A549 (cell line): Measurements from ENCODE around the gene NLGN2. TPM values are rescaled to one million over a fixed set of nuclear protein-coding genes. Genes with fewer than 3 reads are reported as not detected.
A peak's percentile ranks its signal among the peaks of the same experiment; 100 is the strongest.

Source experiments
- ATAC-seq, 2 experiments: fragments of 200-7000 bp in 1 of 2; fragments of >200 bp in 1 of 2; cut with Nextera tagmentation in 1 of 2; cut with Tn5 transposase in 1 of 2; 3 replicates each; pipeline versions ENCODE4 v1.8.0 to v1.9.1; 2018 to 2020; ENCODE audit warnings: mild to moderate bottlenecking in 1 of 2, moderate library complexity in 1 of 2
- CTCF ChIA-PET: fragments of 300-600 bp; sonication (Branson Sonifier 250); formaldehyde crosslinking; extraction: SDS; loops from one replicate; lab custom pipeline; 2021; ENCODE audit warnings: antibody characterized with exemption, inconsistent platforms; lab: Yijun Ruan, JAX
- POLR2A ChIA-PET: fragments of 350-600 bp; formaldehyde crosslinking; extraction: SDS; loops from one replicate; lab custom pipeline; 2021; ENCODE audit warnings: antibody characterized with exemption, inconsistent platforms; lab: Yijun Ruan, JAX
- DNase-seq, 2 experiments: peaks; one replicate each; pipeline versions ENCODE4 v3.0.0 to v3.0.0-alpha.2; 2011 to 2016; ENCODE audit warnings: low read depth in 1 of 2, low spot score in 1 of 2
- FAIRE-seq: peaks from 2 replicates; lab custom pipeline; 2011; peaks lifted over from hg19 to GRCh38; lab: Jason Lieb, UNC
- H3K27ac ChIP-seq, 2 experiments: fragments of >200 bp; sonication (Bioruptor Twin); formaldehyde crosslinking; 3 replicates each; pipeline ENCODE4 v1.5.1; 2016 to 2017
- H3K4me1 ChIP-seq: fragments of >200 bp; sonication (Bioruptor Twin); formaldehyde crosslinking; 3 replicates; pipeline ENCODE4 v1.6.1; 2016
- H3K4me2 ChIP-seq: fragments of >200 bp; sonication (Bioruptor Twin); formaldehyde crosslinking; 3 replicates; pipeline ENCODE4 v1.6.1; 2016
- H3K4me3 ChIP-seq: fragments of >200 bp; sonication (Bioruptor Twin); formaldehyde crosslinking; 3 replicates; pipeline ENCODE4 v1.5.1; 2016
- H3K9me3 ChIP-seq: fragments of >200 bp; sonication (Bioruptor Twin); formaldehyde crosslinking; 3 replicates; pipeline ENCODE4 v1.6.1; 2016
- ATOH8 ChIP-seq: fragments of 250-450 bp; sonication (Bioruptor Pico); IDR thresholded peaks from 2 replicates; pipeline ENCODE4 v1.5.0; 2020; ENCODE audit warnings: low read depth, mild to moderate bottlenecking, moderate library complexity
- CBX8 ChIP-seq: fragments of 200-600 bp; sonication (generic); IDR thresholded peaks from 2 replicates; pipeline ENCODE4 v1.6.1; 2016
- EHMT2 ChIP-seq: fragments of 200-600 bp; sonication (generic); IDR thresholded peaks from 2 replicates; pipeline ENCODE4 v1.6.1; 2016; ENCODE audit warnings: antibody characterized with exemption, low read depth, mild to moderate bottlenecking, moderate library complexity
- ESRRA ChIP-seq: fragments of 150-350 bp; IDR thresholded peaks from 2 replicates; pipeline ENCODE4 v1.6.1; 2014; ENCODE audit warnings: mild to moderate bottlenecking, low read length, borderline replicate concordance
- FOSL2 ChIP-seq, 2 experiments: fragments of 450-650 bp in 1 of 2; fragments of >200 bp in 1 of 2; sonication (Bioruptor Twin) in 1 of 2; formaldehyde crosslinking; IDR thresholded peaks; 2 replicates each; pipeline versions ENCODE4 v1.5.0 to v1.6.1; 2016 to 2020; ENCODE audit warnings: mild to moderate bottlenecking in 1 of 2, moderate library complexity in 1 of 2
- HES2 ChIP-seq: fragments of >200 bp; sonication (Bioruptor Twin); formaldehyde crosslinking; IDR thresholded peaks from 2 replicates; pipeline ENCODE4 v1.6.1; 2016
- JUNB ChIP-seq: fragments of >200 bp; sonication (Bioruptor Twin); formaldehyde crosslinking; IDR thresholded peaks from 2 replicates; pipeline ENCODE4 v1.6.1; 2016
- MAFK ChIP-seq: fragments of 450-650 bp; IDR thresholded peaks from 2 replicates; pipeline ENCODE4 v1.6.1; 2014; ENCODE audit not compliant: partially characterized antibody
- MAX ChIP-seq: IDR thresholded peaks from 2 replicates; pipeline ENCODE4 v1.6.1; 2012
- PBX3 ChIP-seq: IDR thresholded peaks from 2 replicates; pipeline ENCODE4 v1.6.1; 2012
- PHF8 ChIP-seq: fragments of 200-600 bp; sonication (generic); IDR thresholded peaks from 2 replicates; pipeline ENCODE4 v1.6.1; 2016; ENCODE audit warnings: low read depth, mild to moderate bottlenecking, antibody characterized with exemption, moderate library complexity, borderline replicate concordance
- POLR2AphosphoS2 ChIP-seq: conservative IDR thresholded peaks from 2 replicates; pipeline ENCODE4 v1.6.1; 2012; ENCODE audit warnings: low read length, improper control_type of control experiment, inconsistent platforms
- RAD21 ChIP-seq, 2 experiments: fragments of >200 bp in 1 of 2; sonication (Bioruptor Twin) in 1 of 2; formaldehyde crosslinking in 1 of 2; IDR thresholded peaks in 1 of 2; conservative IDR thresholded peaks in 1 of 2; 2 replicates in 1 of 2; 3 replicates in 1 of 2; pipeline ENCODE4 v1.6.1; 2012 to 2018; ENCODE audit warnings: inconsistent platforms in 1 of 2
- SMC3 ChIP-seq: fragments of >200 bp; sonication (Bioruptor Twin); formaldehyde crosslinking; IDR thresholded peaks from 3 replicates; pipeline ENCODE4 v1.6.1; 2018; ENCODE audit warnings: inconsistent platforms
- TP53 ChIP-seq: fragments of 250-450 bp; sonication (Bioruptor Pico); IDR thresholded peaks from 2 replicates; pipeline ENCODE4 v1.5.0; 2021; ENCODE audit warnings: mild to moderate bottlenecking, moderate library complexity
- WGBS: methylation state at CpG from one replicate; pipeline ENCODE4 v1.1.6; 2017; ENCODE audit errors: missing lambda C conversion rate; 5-methylcytosine and 5-hydroxymethylcytosine counted together
- polyA plus RNA-seq, 4 experiments: library from polyadenylated mRNA; depleted of rRNA in 3 of 4; stranded (reverse); fragments of >200 nt; fragmentation: RNase III in 1 of 4; extraction: RNeasy Plus Mini Kit Qiagen cat#74134 plus additional on column Dnase treatment in 1 of 4; gene quantifications; 2 replicates in 3 of 4; 3 replicates in 1 of 4; pipeline ENCODE4 v1.2.3, GENCODE V29; 2011 to 2017

Gene NLGN2
- polyA plus RNA-seq, 2 of the 4 experiments (the other 2 are of a cell fraction): 4.1 to 27.5 TPM

GRCh38 chr17:7416323-7416722 lies 8.7 kb downstream of the NLGN2 start:
- POLR2A ChIA-PET: no interaction called here

GRCh38 chr17:7417056-7417655 lies 9.5 kb downstream of the NLGN2 start:
- 95% methylated on average over 54 of the region's 54 CpGs for WGBS
- no peak for FAIRE-seq
- Histone ChIP-seq H3K27ac (no peak overlapping the region), H3K9me3 (no peaks in the 10 kb centered on the region), H3K4me3 (no peak overlapping the region), H3K4me2 (no peak overlapping the region), H3K4me1 (0 out of 3 replicates have a peak, but pooled peaks cover 3% of the 10 kb centered on the region)
- DNase-seq: no peak
- ATAC-seq: no peak
- no peak for TF ChIP-seq JUNB
- TF ChIP-seq ATOH8 (CRISPR knock-in tag): no peak
- TF ChIP-seq POLR2AphosphoS2: no peak
- TF ChIP-seq HES2: no peak
- no peak for TF ChIP-seq CBX8
- no peak for TF ChIP-seq ESRRA
- TF ChIP-seq EHMT2: no peak
- TF ChIP-seq RAD21 (conservative IDR thresholded peaks at IDR 0.05 in 1 of 2, IDR thresholded peaks at IDR 0.05 in 1 of 2): no peak
- no peak for TF ChIP-seq MAFK
- TF ChIP-seq MAX: no peak
- TF ChIP-seq PBX3: no peak
- CTCF ChIA-PET: interaction anchor here (0.8 to 2.1 kb wide), 2 partner anchors 19 to 144 kb away, joined by 3 to 9 read pairs; no protein-coding TSS in a partner anchor
- POLR2A ChIA-PET: no interaction called here

More at GRCh38 chr17:7416323-7416722, 8.7 kb downstream of the NLGN2 start:
- CTCF ChIA-PET: interaction anchor here (0.8 to 2.1 kb wide), 2 partner anchors 10 to 20 kb away, joined by 3 to 9 read pairs; no protein-coding TSS in a partner anchor
- 57% methylated on average over 6 of the region's 6 CpGs for WGBS
- TF ChIP-seq SMC3 (no peak), RAD21 (conservative IDR thresholded peaks at IDR 0.05 in 1 of 2, IDR thresholded peaks at IDR 0.05 in 1 of 2) (peak in 1 of 2 experiments; percentile 35; a peak in 2 of 5 replicates)
- TF ChIP-seq, all 56 proteins: peak for 1
- DNase-seq (no peak), ATAC-seq (peak in 1 of 2 experiments; percentile 10; a peak in 2 of 6 replicates), FAIRE-seq (no peak)
- Histone ChIP-seq H3K4me1 (0 out of 3 replicates have a peak, but pooled peaks cover 3% of the 10 kb centered on the region), H3K4me2 (no peak overlapping the region), H3K27ac (no peak overlapping the region), H3K9me3 (no peaks in the 10 kb centered on the region), H3K4me3 (no peak overlapping the region)

GRCh38 chr17:7418472-7419152 lies 11.0 kb downstream of the NLGN2 start:
- no peak for FAIRE-seq
- Histone ChIP-seq H3K4me3 (no peak overlapping the region), H3K9me3 (no peaks in the 10 kb centered on the region)
- DNase-seq: no peak
- no peak for TF ChIP-seq MAX
- no peak for TF ChIP-seq FOSL2 (IDR thresholded peaks at IDR 0.05)
- TF ChIP-seq FOSL2 (CRISPR knock-in tag; IDR thresholded peaks at IDR 0.05): no peak
- TF ChIP-seq TP53 (CRISPR knock-in tag): no peak
- no peak for TF ChIP-seq PHF8
- TF ChIP-seq, all 56 proteins: peak for 0
- WGBS: 76% methylated on average over 18 of the region's 18 CpGs
- ATAC-seq: no peak
- ChIA-PET POLR2A (no interaction called here), CTCF (interaction anchor here (1.2 to 3.3 kb wide), 4 partner anchors 13 to 63 kb away, joined by 3 to 18 read pairs (median 6); partner anchors contain the start of gene TMEM95)
- Histone ChIP-seq H3K4me2 (no peak overlapping the region), H3K27ac (no peak overlapping the region), H3K4me1 (0 out of 3 replicates have a peak, but pooled peaks cover under 1% of the 10 kb centered on the region)
